Measurements from ENCODE around the gene ELOVL2.

ELOVL2 gene

GRCh38 chr6:10976571-10976970 is 67.5 kb downstream of the ELOVL2 start:
- no peak for DNase-seq

DNA sequence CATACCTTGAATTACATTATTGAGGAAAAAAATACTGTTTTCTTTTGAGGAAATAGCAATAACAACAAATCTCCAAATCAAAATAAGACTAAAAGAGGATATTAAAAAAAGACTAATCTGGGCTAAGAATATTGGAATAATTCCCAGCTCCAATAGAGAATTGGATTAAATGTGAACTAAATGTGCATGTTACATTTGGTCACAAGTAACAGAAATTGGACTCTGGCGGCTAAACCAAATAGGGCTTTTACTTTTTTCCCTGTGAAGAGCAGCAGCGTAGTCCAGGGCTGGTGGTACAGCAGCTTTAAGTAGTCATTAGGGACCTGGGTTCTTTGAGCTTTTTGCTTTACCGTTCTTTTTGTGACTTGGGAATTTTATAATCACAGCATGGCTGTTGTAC is 71.9 kb downstream of the ELOVL2 start:
- no peak for DNase-seq

- DNase-seq: no peak
These were observed 73.4 kb downstream of the ELOVL2 start for GRCh38 chr6:10970731-10971130.

DNA sequence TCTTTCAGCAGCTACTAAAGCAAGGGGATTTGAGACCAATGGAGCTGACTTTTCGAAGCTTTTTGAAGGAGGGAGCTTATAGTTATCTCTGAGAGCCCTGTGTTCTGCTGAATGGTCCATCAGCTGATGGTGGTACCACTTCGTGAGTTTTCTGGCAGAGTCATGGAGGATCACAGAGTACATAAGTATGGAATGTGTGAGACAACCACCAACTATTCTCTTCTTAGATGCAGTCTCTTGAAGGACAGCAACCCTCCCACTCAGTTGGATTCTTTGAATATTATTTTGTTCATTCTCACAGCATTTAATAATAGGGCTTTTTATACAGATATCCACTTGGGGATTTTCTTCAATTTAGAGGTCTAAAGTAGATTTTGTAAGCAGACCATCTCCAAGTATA is 75.3 kb downstream of the ELOVL2 start:
- DNase-seq: no peak

DNA sequence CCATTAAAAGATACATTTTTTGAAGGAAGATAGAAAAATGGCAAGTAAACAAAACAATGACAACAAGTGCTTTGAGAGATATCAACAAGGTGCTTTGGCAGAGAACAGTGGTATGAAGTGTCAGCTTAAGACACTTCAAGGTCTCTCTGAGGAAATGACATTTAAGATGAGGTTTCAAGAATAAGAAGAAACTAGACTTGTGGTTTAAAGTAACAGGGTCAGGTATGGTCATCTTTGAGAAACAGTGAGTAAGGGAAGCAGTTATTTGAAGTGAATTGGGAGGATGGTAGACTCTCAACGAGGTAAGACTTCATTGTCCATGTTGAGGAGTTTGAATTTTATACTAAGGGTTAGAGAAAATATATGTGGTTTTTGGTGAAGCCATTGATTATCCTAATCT is 79.4 kb downstream of the ELOVL2 start:
- no peak for DNase-seq

GRCh38 chr6:10963113-10963512 is 81.0 kb downstream of the ELOVL2 start:
- no peak for DNase-seq

- no peak for DNase-seq
These were observed 81.4 kb downstream of the ELOVL2 start for GRCh38 chr6:10962673-10963072.

GRCh38 chr6:10961837-10962236 is 82.3 kb downstream of the ELOVL2 start:
- no peak for DNase-seq

DNA sequence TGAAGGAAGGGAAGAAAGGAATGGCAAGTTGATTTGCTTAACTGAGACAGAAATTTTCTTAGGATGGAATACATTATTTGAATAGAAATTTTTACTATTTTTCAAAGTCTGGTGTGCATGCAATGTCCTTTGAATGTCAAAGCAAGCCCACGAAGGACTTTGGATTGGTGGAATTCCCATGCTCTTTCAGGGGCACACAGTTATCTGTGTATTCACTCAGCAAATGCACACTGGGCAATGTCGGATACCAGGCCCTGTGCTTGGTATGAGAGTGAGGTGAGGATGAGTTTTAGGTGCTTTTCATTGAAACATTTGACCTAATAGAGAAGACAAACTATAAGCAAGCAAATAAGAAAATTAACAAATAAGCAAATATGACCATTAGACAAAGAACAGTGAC is 83.9 kb downstream of the ELOVL2 start:
- DNase-seq: no peak

- DNase-seq: no peak
These were observed 86.7 kb downstream of the ELOVL2 start for GRCh38 chr6:10957414-10957886.

GRCh38 chr6:10956776-10957175 is 87.3 kb downstream of the ELOVL2 start:
- no peak for DNase-seq

- peak; percentile 17 to 40 for DNase-seq
These were observed 89.5 kb downstream of the ELOVL2 start for GRCh38 chr6:10954590-10955010.

GRCh38 chr6:10951675-10952282 is 92.3 kb downstream of the ELOVL2 start:
- DNase-seq: peak in 1 of 2 experiments; percentile 55

GRCh38 chr6:10949579-10950490 is 94.3 kb downstream of the ELOVL2 start:
- DNase-seq: no peak

- no peak for DNase-seq
These were observed 96.1 kb downstream of the ELOVL2 start for GRCh38 chr6:10947966-10948365.

GRCh38 chr6:10945845-10946244 is 98.3 kb downstream of the ELOVL2 start:
- no peak for DNase-seq

DNA sequence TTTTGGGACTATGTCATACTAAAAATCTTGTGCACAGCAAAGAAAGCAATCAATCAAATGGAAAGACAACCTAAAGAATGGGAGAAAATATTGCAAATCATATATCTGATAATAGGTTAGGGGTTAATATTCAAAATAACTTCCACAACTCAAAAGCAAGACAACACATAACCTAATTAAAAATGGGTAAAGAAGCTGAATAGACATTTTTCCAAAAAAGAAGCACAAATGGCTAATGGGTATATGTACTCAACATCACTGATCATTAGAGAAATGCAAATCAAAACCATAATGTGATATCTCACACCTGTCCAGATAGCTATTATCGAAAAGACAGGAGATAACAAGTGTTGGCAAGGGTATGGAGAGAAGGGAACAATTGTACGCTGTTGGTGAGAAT is 104.3 kb downstream of the ELOVL2 start:
- no peak for DNase-seq

GRCh38 chr6:10933126-10933525 is 111.0 kb downstream of the ELOVL2 start:
- DNase-seq: no peak
